HG02763 (cell line): Measurements from ENCODE around the gene TRIM31.

Source experiments
- ATAC-seq: cut with Tn5 transposase; IDR thresholded peaks from one replicate; pipeline ENCODE4 v1.9.1; 2021; ENCODE audit warnings: mild to moderate bottlenecking, moderate library complexity; ENCODE audit not compliant: unreplicated experiment

TRIM31 gene

GRCh38 chr6:30087876-30088275 is 25.0 kb downstream of the TRIM31 start:
- ATAC-seq = no peak

- no peak for ATAC-seq
Measured at GRCh38 chr6:30077218-30077617, 35.7 kb downstream of the TRIM31 start.

- no peak for ATAC-seq
Measured at GRCh38 chr6:30075790-30076732, 36.8 kb downstream of the TRIM31 start.

GRCh38 chr6:30075094-30075789 is 37.6 kb downstream of the TRIM31 start, which contains the start of gene RNF39:
RNF39 (minus strand) TSS chr6:30075769; CDS start chr6:30075585, 184 bp downstream.
- no peak for ATAC-seq

- no peak for ATAC-seq
Measured at GRCh38 chr6:30074331-30075093, 38.4 kb downstream of the TRIM31 start.

GRCh38 chr6:30073489-30074235 is 39.2 kb downstream of the TRIM31 start:
- no peak for ATAC-seq

- ATAC-seq = no peak
Measured at GRCh38 chr6:30071858-30072257, 41.0 kb downstream of the TRIM31 start.

- no peak for ATAC-seq
Measured at GRCh38 chr6:30071081-30071818, 41.6 kb downstream of the TRIM31 start.

- ATAC-seq = no peak
Measured at GRCh38 chr6:30067460-30068139, 45.3 kb downstream of the TRIM31 start.

GRCh38 chr6:30066577-30067459 is 46.1 kb downstream of the TRIM31 start, which contains the start of gene PPP1R11:
PPP1R11 (plus strand) TSS chr6:30067198; CDS start chr6:30067411, 213 bp downstream.
- peak; percentile 96 for ATAC-seq

GRCh38 chr6:30066082-30066481 is 46.8 kb downstream of the TRIM31 start:
- ATAC-seq = no peak

- no peak for ATAC-seq
Measured at GRCh38 chr6:30063315-30063714, 49.6 kb downstream of the TRIM31 start.

GRCh38 chr6:30062471-30063178 is 50.3 kb downstream of the TRIM31 start:
- ATAC-seq = no peak

GRCh38 chr6:30061858-30062458 is 50.9 kb downstream of the TRIM31 start:
- ATAC-seq = peak; percentile 12

- ATAC-seq = peak; percentile 93
Measured at GRCh38 chr6:30061092-30061857, 51.6 kb downstream of the TRIM31 start, which contains the start of gene POLR1H. POLR1H (plus strand) TSS chr6:30061265; CDS start chr6:30061525, 260 bp downstream.

GRCh38 chr6:30060606-30061091 is 52.2 kb downstream of the TRIM31 start:
- ATAC-seq = no peak
